ENCODE measurements around the gene SORL1-AS1.
"Not testable (repeated sequence)": the region's sequence is repeated elsewhere in the genome, so short reads cannot be mapped to it uniquely, and the experiment has no call there.

SORL1-AS1 gene

GRCh38 chr11:121482231-121483129 lies 29.7 kb upstream of the SORL1-AS1 start:
- Histone ChIP-seq H3K27me3 (replicated peaks; ENCODE audit: insufficient read depth) (no peaks in the 10 kb centered on the region), H3K4me1 (replicated peaks) (peaks cover 24% of the 10 kb centered on the region), H3K36me3 (no peaks in the 10 kb centered on the region), H3K9me3 (no peaks in the 10 kb centered on the region), H3K4me3 (no peak overlapping the region), H3K27ac (no peak overlapping the region)
- intact Hi-C loops (cut with DNase I) = no loop called here
- TF ChIP-seq POLR2A (IDR thresholded peaks at IDR 0.05) (no peak), POLR2AphosphoS5 (IDR thresholded peaks at IDR 0.05) (no peak)
- TF ChIP-seq, protein P1, sequence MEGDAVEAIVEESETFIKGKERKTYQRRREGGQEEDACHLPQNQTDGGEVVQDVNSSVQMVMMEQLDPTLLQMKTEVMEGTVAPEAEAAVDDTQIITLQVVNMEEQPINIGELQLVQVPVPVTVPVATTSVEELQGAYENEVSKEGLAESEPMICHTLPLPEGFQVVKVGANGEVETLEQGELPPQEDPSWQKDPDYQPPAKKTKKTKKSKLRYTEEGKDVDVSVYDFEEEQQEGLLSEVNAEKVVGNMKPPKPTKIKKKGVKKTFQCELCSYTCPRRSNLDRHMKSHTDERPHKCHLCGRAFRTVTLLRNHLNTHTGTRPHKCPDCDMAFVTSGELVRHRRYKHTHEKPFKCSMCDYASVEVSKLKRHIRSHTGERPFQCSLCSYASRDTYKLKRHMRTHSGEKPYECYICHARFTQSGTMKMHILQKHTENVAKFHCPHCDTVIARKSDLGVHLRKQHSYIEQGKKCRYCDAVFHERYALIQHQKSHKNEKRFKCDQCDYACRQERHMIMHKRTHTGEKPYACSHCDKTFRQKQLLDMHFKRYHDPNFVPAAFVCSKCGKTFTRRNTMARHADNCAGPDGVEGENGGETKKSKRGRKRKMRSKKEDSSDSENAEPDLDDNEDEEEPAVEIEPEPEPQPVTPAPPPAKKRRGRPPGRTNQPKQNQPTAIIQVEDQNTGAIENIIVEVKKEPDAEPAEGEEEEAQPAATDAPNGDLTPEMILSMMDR (IDR thresholded peaks at IDR 0.05) = no peak
- DNase-seq (ENCODE audit: low spot score) = no peak
- WGBS = 82% methylated on average over 9 of the region's 9 CpGs

GRCh38 chr11:121481484-121482230 lies 28.9 kb upstream of the SORL1-AS1 start:
- H3K4me1 ChIP-seq (replicated peaks) = peaks cover 26% of the 10 kb centered on the region
- intact Hi-C loops (cut with DNase I); H3K4me3 ChIP-seq; H3K27ac ChIP-seq; H3K27me3 ChIP-seq (replicated peaks; ENCODE audit: insufficient read depth); H3K9me3 ChIP-seq; H3K36me3 ChIP-seq; DNase-seq (ENCODE audit: low spot score): not testable (repeated sequence)
- WGBS = 80% methylated on average over 2 of the region's 2 CpGs

- WGBS = 84% methylated on average over 7 of the region's 7 CpGs
- no peaks in the 10 kb centered on the region for H3K9me3 ChIP-seq
- H3K27ac ChIP-seq = no peak overlapping the region
- intact Hi-C loops (cut with DNase I) = no loop called here
- peaks cover 30% of the 10 kb centered on the region for H3K4me1 ChIP-seq (replicated peaks)
- no peak overlapping the region for H3K4me3 ChIP-seq
- H3K27me3 ChIP-seq (replicated peaks; ENCODE audit: insufficient read depth) = no peaks in the 10 kb centered on the region
- no peaks in the 10 kb centered on the region for H3K36me3 ChIP-seq
- TF ChIP-seq POLR2AphosphoS5 (IDR thresholded peaks at IDR 0.05) = no peak
- TF ChIP-seq, protein P1 (IDR thresholded peaks at IDR 0.05) = no peak
- no peak for TF ChIP-seq POLR2A (IDR thresholded peaks at IDR 0.05)
- DNase-seq (ENCODE audit: low spot score) = no peak
Observed at GRCh38 chr11:121479698-121480238, 27.0 kb upstream of the SORL1-AS1 start.

GRCh38 chr11:121478895-121479697 lies 26.3 kb upstream of the SORL1-AS1 start:
- Histone ChIP-seq H3K27ac (no peak overlapping the region), H3K4me3 (no peak overlapping the region), H3K4me1 (replicated peaks) (peaks cover 30% of the 10 kb centered on the region), H3K9me3 (no peaks in the 10 kb centered on the region), H3K36me3 (no peaks in the 10 kb centered on the region), H3K27me3 (replicated peaks; ENCODE audit: insufficient read depth) (no peaks in the 10 kb centered on the region)
- no peak for TF ChIP-seq POLR2A (IDR thresholded peaks at IDR 0.05)
- TF ChIP-seq POLR2AphosphoS5 (IDR thresholded peaks at IDR 0.05) = no peak
- TF ChIP-seq, protein P1 (IDR thresholded peaks at IDR 0.05) = no peak
- DNase-seq (ENCODE audit: low spot score) = no peak
- intact Hi-C loops (cut with DNase I) = no loop called here
- WGBS = 61% methylated on average over 25 of the region's 25 CpGs
